RWPE2 (cell line): ENCODE measurements around the gene ACOT13.
"Not testable (repeated sequence)": the region's sequence is repeated elsewhere in the genome, so short reads cannot be mapped to it uniquely, and the experiment has no call there.

Source experiments
- ATAC-seq: fragments of 200-7000 bp; cut with Tn5 transposase; 3 replicates; pipeline ENCODE4 v1.9.1; 2021; ENCODE audit warnings: low read depth
- DNase-seq: peaks from one replicate; pipeline ENCODE4 v3.0.0-alpha.2; 2020; ENCODE audit warnings: low spot score
- H3K27ac ChIP-seq: fragments of 450-650 bp; 2 replicates; pipeline ENCODE4 v1.5.1; 2017; ENCODE audit warnings: mild to moderate bottlenecking; ENCODE audit not compliant: poor library complexity, severe bottlenecking
- H3K27me3 ChIP-seq: fragments of 250-450 bp; sonication (Bioruptor Pico); 2 replicates; pipeline ENCODE4 v1.5.1; 2021; ENCODE audit warnings: mild to moderate bottlenecking, moderate library complexity; ENCODE audit not compliant: insufficient read depth, poor library complexity, severe bottlenecking
- H3K36me3 ChIP-seq: fragments of 250-450 bp; sonication (Bioruptor Pico); 2 replicates; pipeline ENCODE4 v1.5.1; 2020; ENCODE audit warnings: low read depth, mild to moderate bottlenecking, moderate library complexity
- H3K4me1 ChIP-seq: fragments of 250-450 bp; sonication (Bioruptor Pico); 2 replicates; pipeline ENCODE4 v1.5.1; 2021; ENCODE audit warnings: mild to moderate bottlenecking, moderate library complexity; ENCODE audit not compliant: insufficient read depth, poor library complexity, severe bottlenecking
- H3K4me3 ChIP-seq: fragments of 250-450 bp; sonication (Bioruptor Pico); 2 replicates; pipeline ENCODE4 v1.5.1; 2021; ENCODE audit warnings: mild to moderate bottlenecking, moderate library complexity; ENCODE audit not compliant: severe bottlenecking
- H3K9me3 ChIP-seq: fragments of 250-450 bp; sonication (Bioruptor Pico); 2 replicates; pipeline ENCODE4 v1.5.1; 2021; ENCODE audit warnings: mild to moderate bottlenecking, moderate library complexity; ENCODE audit not compliant: severe bottlenecking
- CTCF ChIP-seq: fragments of 450-650 bp; IDR thresholded peaks from one replicate; pipeline ENCODE4 v1.5.1; 2017; ENCODE audit warnings: mild to moderate bottlenecking, moderate library complexity; ENCODE audit not compliant: poor library complexity, severe bottlenecking

ACOT13 gene

GRCh38 chr6:24734166-24734565 lies 67.3 kb downstream of the ACOT13 start:
- Histone ChIP-seq H3K27me3 (no peaks in the 10 kb centered on the region), H3K4me3 (no peak overlapping the region), H3K27ac (no peak overlapping the region), H3K36me3 (no peaks in the 10 kb centered on the region), H3K9me3 (no peaks in the 10 kb centered on the region), H3K4me1 (no peaks in the 10 kb centered on the region)
- ATAC-seq, result no peak
- no peak for TF ChIP-seq CTCF
- no peak for DNase-seq

DNA sequence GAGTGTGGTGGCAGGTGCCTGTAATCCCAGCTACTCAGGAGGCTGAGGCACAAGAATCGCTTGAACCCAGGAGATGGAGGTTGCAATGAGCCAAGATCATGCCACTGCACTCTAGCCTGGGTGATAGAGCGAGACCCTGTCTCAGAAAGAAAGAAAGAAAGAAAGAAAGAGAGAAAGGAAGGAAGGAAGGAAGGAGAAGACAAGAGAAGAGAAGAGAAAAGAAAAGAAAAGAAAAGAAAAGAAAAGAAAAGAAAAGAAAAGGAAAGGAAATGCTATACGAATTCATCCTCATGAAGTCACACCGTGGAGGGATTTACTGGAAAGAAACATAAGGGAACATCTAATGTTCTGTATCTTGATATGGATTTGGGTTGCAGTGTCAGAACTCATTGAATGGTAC lies 67.8 kb downstream of the ACOT13 start:
- H3K4me3 ChIP-seq, H3K27me3 ChIP-seq, H3K36me3 ChIP-seq, H3K4me1 ChIP-seq, ATAC-seq, H3K9me3 ChIP-seq, DNase-seq, H3K27ac ChIP-seq: not testable (repeated sequence)

DNA sequence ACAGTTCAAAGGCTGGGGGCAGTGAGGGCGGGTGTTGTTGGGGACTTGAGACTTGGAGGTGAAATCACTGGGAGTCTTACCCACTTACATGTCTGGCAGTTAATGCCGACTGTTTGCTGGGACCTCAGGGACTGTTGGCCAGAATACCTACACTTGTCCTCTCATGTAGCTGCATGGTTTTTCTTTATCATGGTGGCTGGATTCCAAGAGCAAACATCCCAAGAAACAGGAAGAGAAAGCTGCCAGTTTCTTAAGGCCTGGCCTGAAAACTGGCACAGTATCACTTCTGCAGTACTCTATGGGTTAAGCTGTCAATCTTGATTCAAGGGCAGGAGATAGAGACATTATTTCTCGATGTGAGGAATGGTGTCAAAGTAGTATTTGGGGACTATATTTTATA lies 71.9 kb downstream of the ACOT13 start:
- no peaks in the 10 kb centered on the region for H3K27me3 ChIP-seq
- no peak overlapping the region for H3K4me3 ChIP-seq
- H3K9me3 ChIP-seq, result no peaks in the 10 kb centered on the region
- no peak for TF ChIP-seq CTCF
- DNase-seq (no peak), ATAC-seq (no peak)
- H3K4me1 ChIP-seq, result peaks cover 15% of the 10 kb centered on the region
- no peaks in the 10 kb centered on the region for H3K36me3 ChIP-seq
- no peak overlapping the region for H3K27ac ChIP-seq

DNA sequence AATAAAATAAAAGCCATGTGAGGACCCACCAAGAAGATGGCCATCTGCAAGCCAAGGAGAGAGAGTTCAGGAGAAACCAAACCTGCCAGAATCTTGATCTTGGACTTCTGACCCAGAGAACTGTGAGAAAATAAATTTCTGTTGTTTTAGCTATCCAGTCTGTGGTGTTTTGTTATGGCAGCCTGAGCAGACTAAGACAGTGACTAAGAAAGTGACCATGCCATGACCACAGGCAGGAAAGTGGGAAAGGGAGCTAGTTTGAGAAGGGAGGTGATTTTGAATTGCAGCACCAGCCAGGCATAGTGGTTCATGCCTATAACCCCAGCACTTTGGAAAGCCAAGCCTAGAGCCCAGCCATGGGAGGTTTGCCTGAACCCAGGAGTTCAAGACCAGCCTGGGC lies 74.0 kb downstream of the ACOT13 start:
- Histone ChIP-seq H3K27me3 (no peaks in the 10 kb centered on the region), H3K36me3 (no peaks in the 10 kb centered on the region), H3K27ac (no peak overlapping the region), H3K9me3 (no peaks in the 10 kb centered on the region), H3K4me1 (peaks cover 19% of the 10 kb centered on the region), H3K4me3 (no peak overlapping the region)
- ATAC-seq (no peak), DNase-seq (no peak)
- TF ChIP-seq CTCF, result no peak

DNA sequence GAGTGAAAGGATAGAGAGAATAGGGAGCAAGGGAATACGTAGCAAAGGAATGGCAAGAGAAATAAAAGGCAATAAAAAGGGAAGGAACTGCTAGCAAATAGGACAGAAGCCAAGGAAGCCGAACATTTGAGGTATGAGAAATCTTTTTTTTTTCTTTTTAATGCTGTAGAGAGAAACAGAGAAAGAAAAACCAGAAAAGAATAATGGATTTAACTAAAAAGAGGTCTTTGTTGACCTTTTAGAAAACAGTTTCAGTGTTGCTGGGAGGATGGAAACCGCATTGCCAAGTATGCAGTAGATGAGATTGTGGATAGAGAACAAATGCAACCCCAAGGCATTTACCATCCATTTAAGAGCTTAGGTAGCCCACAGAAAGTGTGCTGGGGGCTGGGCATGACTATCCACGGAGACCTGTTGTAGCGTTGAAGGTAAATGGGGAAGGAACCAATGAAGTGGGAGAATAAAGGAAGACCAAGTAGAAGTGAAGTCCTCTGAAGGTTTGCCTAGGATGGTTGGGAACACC lies 75.4 kb downstream of the ACOT13 start:
- Histone ChIP-seq H3K27ac (peak overlapping the region; percentile 92), H3K4me3 (no peak overlapping the region), H3K36me3 (no peaks in the 10 kb centered on the region), H3K4me1 (peaks cover 19% of the 10 kb centered on the region), H3K27me3 (no peaks in the 10 kb centered on the region), H3K9me3 (no peaks in the 10 kb centered on the region)
- DNase-seq (no peak), ATAC-seq (no peak)
- TF ChIP-seq CTCF, result no peak
